GM18861 (cell line): Measurements from ENCODE around the gene SLC4A2.
"Not testable (repeated sequence)": the region's sequence is repeated elsewhere in the genome, so short reads cannot be mapped to it uniquely, and the experiment has no call there.

Experiments used
- ATAC-seq: cut with Tn5 transposase; IDR thresholded peaks from one replicate; pipeline ENCODE4 v1.9.1; 2021; ENCODE audit not compliant: unreplicated experiment

SLC4A2 gene

DNA sequence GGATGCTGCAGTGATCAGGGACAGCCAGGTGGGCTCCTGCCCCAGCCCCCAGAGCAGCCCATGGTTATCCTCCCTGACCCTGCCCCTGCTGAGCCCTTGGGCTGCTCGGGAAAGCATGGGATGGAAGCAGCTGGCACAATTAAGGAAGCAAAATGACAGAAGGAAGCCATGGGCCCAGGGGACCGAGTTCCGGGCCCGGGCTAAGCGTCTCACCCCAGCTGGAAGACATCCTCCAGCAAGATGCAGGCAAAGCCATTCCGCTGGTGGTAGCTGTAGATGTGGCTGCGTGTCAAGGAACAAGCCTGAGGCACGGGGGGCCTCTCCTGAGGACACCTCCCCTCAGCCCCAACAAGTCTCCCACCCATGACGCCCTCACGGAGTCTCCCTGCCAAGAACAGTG lies 36.2 kb upstream of the SLC4A2 start:
- no peak for ATAC-seq

GRCh38 chr7:151024435-151025056 lies 34.8 kb upstream of the SLC4A2 start, which contains the start of gene ATG9B:
ATG9B (minus strand) TSS chr7:151024494; CDS start chr7:151024423, 71 bp downstream.
- ATAC-seq, result no peak

- ATAC-seq, result no peak
Observed at GRCh38 chr7:151025924-151026671, 33.3 kb upstream of the SLC4A2 start.

GRCh38 chr7:151026771-151027727 lies 32.3 kb upstream of the SLC4A2 start:
- not testable (repeated sequence) for ATAC-seq

DNA sequence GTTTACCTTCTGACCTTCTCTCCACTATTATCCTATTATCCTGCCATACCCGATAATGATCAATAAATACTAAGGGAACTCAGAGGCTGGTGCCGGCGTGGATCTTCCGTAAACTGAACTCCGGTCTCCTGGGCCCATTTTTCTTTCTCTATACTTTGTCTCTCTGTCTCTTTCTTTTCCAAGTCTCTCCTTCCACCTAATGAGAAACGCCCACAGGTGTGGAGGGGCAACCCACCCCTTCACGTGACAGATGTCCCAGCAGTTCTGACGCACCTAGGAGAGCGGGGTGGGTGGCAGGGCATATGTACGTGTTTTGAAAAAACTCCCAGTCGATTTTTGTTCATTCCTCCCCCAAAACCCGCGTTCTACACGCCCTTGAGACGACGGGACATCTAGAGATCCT lies 31.7 kb upstream of the SLC4A2 start:
- ATAC-seq, result not testable (repeated sequence)

- peak; percentile 96 for ATAC-seq
Observed at GRCh38 chr7:151028131-151028947, 31.1 kb upstream of the SLC4A2 start, which contains the start of gene ABCB8. ABCB8 (plus strand) TSS chr7:151028450; CDS start chr7:151028516, 66 bp downstream.

- ATAC-seq, result no peak
Observed at GRCh38 chr7:151028948-151029501, 30.4 kb upstream of the SLC4A2 start.

DNA sequence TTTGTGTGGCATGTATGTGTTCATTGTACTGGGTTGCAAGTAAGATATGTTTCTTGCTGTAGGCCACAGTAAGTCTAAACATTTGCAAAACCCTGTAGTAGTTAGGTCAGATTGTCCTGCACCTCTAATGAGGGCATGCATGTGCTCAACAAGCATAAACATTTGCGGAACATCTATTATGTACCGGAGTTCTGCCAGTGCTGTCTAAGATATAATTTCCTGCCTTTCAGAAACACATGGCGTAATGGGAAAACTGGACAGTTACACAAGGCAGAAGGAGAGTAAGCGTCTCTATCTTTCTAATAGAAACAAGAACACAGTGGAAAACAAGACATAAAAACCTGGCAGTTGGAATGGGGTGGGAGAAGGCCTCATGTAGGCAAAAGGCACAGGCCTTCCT lies 28.4 kb upstream of the SLC4A2 start:
- ATAC-seq, result no peak

- ATAC-seq, result no peak
Observed at GRCh38 chr7:151032936-151033863, 26.2 kb upstream of the SLC4A2 start.

- ATAC-seq, result no peak
Observed at GRCh38 chr7:151033864-151034249, 25.5 kb upstream of the SLC4A2 start.

- no peak for ATAC-seq
Observed at GRCh38 chr7:151034312-151035025, 24.9 kb upstream of the SLC4A2 start.

- ATAC-seq, result no peak
Observed at GRCh38 chr7:151035026-151035717, 24.2 kb upstream of the SLC4A2 start.

DNA sequence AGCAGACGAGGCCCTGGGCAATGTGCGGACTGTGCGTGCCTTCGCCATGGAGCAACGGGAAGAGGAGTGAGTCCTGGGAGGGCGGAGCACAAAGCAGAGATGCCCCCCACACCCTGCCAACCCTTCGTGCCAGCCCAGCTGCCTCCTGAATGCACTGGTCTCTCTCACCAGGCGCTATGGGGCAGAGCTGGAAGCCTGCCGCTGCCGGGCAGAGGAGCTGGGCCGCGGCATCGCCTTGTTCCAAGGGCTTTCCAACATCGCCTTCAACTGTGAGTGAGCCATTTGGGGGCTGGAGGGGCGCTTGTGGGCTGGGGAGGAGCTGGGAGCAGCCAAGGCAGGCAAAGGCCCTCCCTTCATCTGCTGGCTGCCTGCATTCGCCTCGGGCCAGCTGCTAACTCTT lies 23.5 kb upstream of the SLC4A2 start:
- ATAC-seq, result no peak

DNA sequence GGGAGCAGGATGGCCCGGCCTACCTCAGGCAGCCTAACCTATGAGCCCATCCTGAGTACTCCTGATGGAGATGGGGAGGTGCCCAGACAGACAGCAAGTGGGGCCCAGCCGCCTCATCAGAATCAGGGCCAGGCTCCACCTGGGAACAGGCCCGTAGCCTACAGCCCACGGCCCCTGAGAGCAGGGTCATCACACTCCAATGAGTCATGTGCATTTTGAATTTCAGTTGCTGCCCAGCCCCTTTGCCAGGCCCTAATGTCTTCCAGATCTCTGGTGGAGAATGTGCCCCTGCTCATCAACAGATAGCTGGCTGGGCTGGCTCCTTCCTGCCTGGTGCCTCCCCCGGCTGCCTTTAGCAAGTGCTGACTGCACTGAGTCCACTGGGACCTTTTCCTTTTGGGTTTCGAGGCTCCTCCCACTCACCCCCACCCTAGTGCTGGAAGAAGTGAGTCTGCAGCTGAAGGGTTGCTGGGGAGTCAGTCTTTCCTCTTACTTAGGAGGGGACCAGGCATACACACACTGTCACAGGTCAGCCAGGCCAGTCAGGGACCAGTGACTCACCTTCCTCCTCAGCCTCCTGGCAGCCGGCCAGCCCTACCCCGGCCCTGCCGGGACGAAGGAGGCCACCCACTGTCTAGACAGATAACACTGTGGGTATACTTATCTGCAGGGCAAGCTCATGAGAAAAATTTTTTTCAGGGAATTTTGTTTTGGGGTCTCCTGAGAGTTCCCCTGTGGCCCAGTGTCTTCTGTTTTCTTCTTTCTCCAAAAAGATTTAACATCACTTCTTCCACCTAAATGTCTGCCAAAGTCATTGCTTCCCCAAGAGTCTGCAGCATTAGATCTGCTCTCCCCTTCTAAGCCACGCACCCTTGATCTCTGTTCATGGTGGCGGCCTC lies 20.2 kb upstream of the SLC4A2 start:
- peak; percentile 65 for ATAC-seq

- no peak for ATAC-seq
Observed at GRCh38 chr7:151039850-151040548, 19.4 kb upstream of the SLC4A2 start.
